Measurements from ENCODE around the gene ZNF600. TPM values are rescaled to one million over a fixed set of nuclear protein-coding genes. Genes with fewer than 3 reads are reported as not detected.
"Not testable (repeated sequence)": the region's sequence is repeated elsewhere in the genome, so short reads cannot be mapped to it uniquely, and the experiment has no call there.

ZNF600 gene
- polyA plus RNA-seq (2012; rRNA removed), result 9.9 and 12.3 TPM in 2 replicates
- polyA plus RNA-seq (2012; cell fraction: cytosol; rRNA removed), result 3.6 and 3.7 TPM in 2 replicates
- 68.4 and 69.9 TPM in 2 replicates for polyA plus RNA-seq (2012; cell fraction: nucleus; rRNA removed)

DNA sequence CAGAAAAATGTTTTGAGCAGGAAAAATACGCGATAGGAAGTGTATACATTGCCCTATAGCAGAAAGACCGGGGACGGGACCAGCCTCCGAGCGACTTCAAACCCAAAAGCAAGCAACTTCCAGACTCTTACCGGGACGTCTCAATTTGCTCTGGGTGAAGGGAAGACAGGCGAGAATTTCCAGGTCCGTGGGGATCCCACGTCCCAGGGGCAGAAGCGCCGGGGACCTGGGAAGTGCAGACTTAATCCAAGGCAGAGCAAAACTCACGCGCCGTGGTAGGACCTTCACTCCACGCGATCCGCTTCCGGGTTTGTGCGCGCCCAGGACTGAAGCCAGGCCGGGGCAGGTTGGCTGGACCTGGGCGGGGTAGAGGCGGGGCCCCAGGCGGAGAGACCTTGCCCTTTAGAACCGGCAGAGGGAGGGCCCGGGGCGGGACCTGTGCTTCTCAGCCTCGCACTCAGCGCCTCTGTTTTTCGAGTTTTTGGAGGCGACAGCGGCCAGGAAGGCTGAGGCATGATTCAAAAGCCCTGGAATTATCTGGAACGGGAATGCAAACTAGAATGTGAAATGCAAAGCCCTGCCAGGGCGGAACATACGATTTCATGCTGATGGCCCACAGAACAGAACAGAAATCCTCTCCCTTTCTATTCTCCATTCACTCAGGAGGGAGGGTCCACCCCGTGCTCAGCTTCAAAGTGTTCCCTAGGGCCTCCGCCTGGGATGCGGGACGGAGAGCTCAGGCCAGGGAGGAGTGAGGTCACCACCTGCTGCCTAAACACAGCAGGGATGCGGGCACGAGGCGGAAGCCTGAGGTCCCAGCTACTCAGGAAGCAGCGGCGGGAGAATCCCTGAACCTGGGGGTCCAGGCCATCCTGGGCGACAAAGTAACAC is at the start of gene ZNF600:
TSS of gene ZNF600 (minus strand) at position 328 of the 891 bp plus-strand sequence. CDS start 7,903 bp downstream, outside the sequence.
- H3K4me1 ChIP-seq (ENCODE audit: control insufficient read depth in 1 of 2, insufficient read depth in 2 of 2, low read depth in 1 of 2, low read length in 1 of 2); H3F3A ChIP-seq (replicated peaks; ENCODE audit: insufficient read depth); H4K20me1 ChIP-seq (ENCODE audit: insufficient read depth); H3K79me2 ChIP-seq (ENCODE audit: insufficient read depth); H3K9me3 ChIP-seq; H3K9me2 ChIP-seq; POLR2A ChIA-PET; H3K27me3 ChIP-seq (ENCODE audit: insufficient read depth); H3K36me3 ChIP-seq (replicated peaks in 1 of 2; ENCODE audit: control insufficient read depth in 1 of 2, insufficient read depth in 2 of 2, low read length in 1 of 2): not testable (repeated sequence)
- Histone ChIP-seq H3K4me3 (ENCODE audit: low read depth in 2 of 2, low read length in 1 of 2) (peak within 1 kb of the TSS; percentile 68 to 92), H3K4me2 (peak within 1 kb of the TSS; percentile 88), H3K27ac (ENCODE audit: low read depth in 2 of 2, low read length in 1 of 2) (peak within 1 kb of the TSS in 1 of 2 experiments; percentile 48; a peak in 1 of 4 replicates), H3K9ac (peak within 1 kb of the TSS; percentile 72), H2AFZ (ENCODE audit: low read depth) (peak within 1 kb of the TSS; percentile 99)
- TF ChIP-seq ELF1 (IDR thresholded peaks at IDR 0.05), result peak; percentile 92
- peak; percentile 69 for TF ChIP-seq POLR2AphosphoS5 (IDR thresholded peaks at IDR 0.05; ENCODE audit: low read depth, low read length)
- peak; percentile 26; the same call in 1 of the 2 replicates for TF ChIP-seq NRF1 (IDR thresholded peaks at IDR 0.05; ENCODE audit: low read depth, low read length)
- TF ChIP-seq MXI1 (IDR thresholded peaks at IDR 0.05; ENCODE audit: low read depth, low read length), result peak; percentile 61
- TF ChIP-seq SIN3A (IDR thresholded peaks at IDR 0.05; ENCODE audit: borderline replicate concordance, low read depth, low read length), result 0 out of 2 replicates have a peak, but pooled peaks have one; percentile 45
- TF ChIP-seq GABPA (IDR thresholded peaks at IDR 0.05; ENCODE audit: low read depth), result peak; percentile 31; the same call in 1 of the 2 replicates
- 0 out of 2 replicates have a peak, but pooled peaks have one; percentile 14 for TF ChIP-seq TAF1 (IDR thresholded peaks at IDR 0.05; ENCODE audit: borderline replicate concordance, low read depth, low read length)
- TF ChIP-seq, protein P1, sequence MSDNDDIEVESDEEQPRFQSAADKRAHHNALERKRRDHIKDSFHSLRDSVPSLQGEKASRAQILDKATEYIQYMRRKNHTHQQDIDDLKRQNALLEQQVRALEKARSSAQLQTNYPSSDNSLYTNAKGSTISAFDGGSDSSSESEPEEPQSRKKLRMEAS (IDR thresholded peaks at IDR 0.05; ENCODE audit: low read depth), result peak; percentile 79
- WGBS (ENCODE audit: low lambda C conversion rate), result 5% methylated on average over 30 of the region's 47 CpGs
- CTCF ChIA-PET, result interaction anchor here (0.7 kb wide), 1 partner anchor 207 kb away, joined by 3 read pairs; no protein-coding TSS in a partner anchor
- peak; percentile 84 for DNase-seq

DNA sequence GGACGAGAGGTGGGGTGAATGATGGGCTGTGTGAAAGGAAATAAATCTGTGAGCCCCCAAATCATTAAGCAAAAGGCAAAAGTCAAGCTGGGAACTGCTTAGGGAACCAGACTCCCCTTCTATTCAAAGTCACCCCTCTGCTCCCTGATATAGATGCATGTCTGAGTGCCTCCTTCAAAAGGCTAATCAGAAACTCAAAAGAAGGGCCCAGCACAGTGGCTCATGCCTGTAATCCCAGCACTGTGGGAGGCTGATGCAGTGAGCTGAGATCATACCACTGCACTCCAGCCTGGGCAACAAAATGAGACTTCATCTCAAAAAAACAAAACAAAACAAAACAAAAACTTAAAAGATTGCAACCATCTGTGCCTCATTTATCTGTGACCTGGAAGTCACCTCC is 47.7 kb upstream of the ZNF600 start:
- H3K9me2 ChIP-seq; DNase-seq; H3K27me3 ChIP-seq (ENCODE audit: insufficient read depth); H3K9me3 ChIP-seq; POLR2A ChIA-PET; H3K79me2 ChIP-seq (ENCODE audit: insufficient read depth); H3K4me3 ChIP-seq (ENCODE audit: low read depth in 2 of 2, low read length in 1 of 2); H3K9ac ChIP-seq; H3K4me1 ChIP-seq (ENCODE audit: control insufficient read depth in 1 of 2, insufficient read depth in 2 of 2, low read depth in 1 of 2, low read length in 1 of 2); H2AFZ ChIP-seq (ENCODE audit: low read depth); H3F3A ChIP-seq (replicated peaks; ENCODE audit: insufficient read depth); H3K4me2 ChIP-seq; H3K27ac ChIP-seq (ENCODE audit: low read depth in 2 of 2, low read length in 1 of 2); H4K20me1 ChIP-seq (ENCODE audit: insufficient read depth): not testable (repeated sequence)
- WGBS (ENCODE audit: low lambda C conversion rate), result 6% methylated on average over 1 of the region's 1 CpG
- CTCF ChIA-PET, result interaction anchor here (0.6 kb wide), 1 partner anchor 14 kb away, joined by 4 read pairs; no protein-coding TSS in a partner anchor
- peaks cover 0 to 15% of the 10 kb centered on the region in 2 experiments for H3K36me3 ChIP-seq (replicated peaks in 1 of 2; ENCODE audit: control insufficient read depth in 1 of 2, insufficient read depth in 2 of 2, low read length in 1 of 2)

DNA sequence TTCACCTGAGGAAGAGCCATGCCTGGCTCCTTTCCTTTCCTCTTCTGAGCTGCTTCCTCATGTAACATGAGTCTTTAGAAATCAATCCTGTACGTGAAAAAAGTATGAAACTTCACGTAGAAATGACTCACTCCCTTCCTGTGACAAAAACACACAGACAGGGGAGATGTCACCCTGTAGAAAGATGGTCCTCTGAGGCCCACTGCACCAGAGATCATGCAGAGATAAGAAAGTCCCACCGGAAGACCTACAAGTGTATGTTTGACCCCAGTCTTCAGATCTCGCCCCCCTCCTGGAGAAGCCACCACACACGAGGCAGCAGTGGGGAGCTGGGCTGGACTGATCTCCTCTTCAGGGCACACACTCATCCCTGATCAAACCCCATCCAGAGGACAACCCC is 47.0 kb upstream of the ZNF600 start:
- H3K9me3 ChIP-seq; POLR2A ChIA-PET; H3K27me3 ChIP-seq (ENCODE audit: insufficient read depth); H3K4me3 ChIP-seq (ENCODE audit: low read depth in 2 of 2, low read length in 1 of 2); H3K9ac ChIP-seq; H3K27ac ChIP-seq (ENCODE audit: low read depth in 2 of 2, low read length in 1 of 2); H3K36me3 ChIP-seq (replicated peaks in 1 of 2; ENCODE audit: control insufficient read depth in 1 of 2, insufficient read depth in 2 of 2, low read length in 1 of 2); H2AFZ ChIP-seq (ENCODE audit: low read depth); H3F3A ChIP-seq (replicated peaks; ENCODE audit: insufficient read depth); DNase-seq; H4K20me1 ChIP-seq (ENCODE audit: insufficient read depth); H3K4me2 ChIP-seq; H3K9me2 ChIP-seq; H3K79me2 ChIP-seq (ENCODE audit: insufficient read depth); H3K4me1 ChIP-seq (ENCODE audit: control insufficient read depth in 1 of 2, insufficient read depth in 2 of 2, low read depth in 1 of 2, low read length in 1 of 2): not testable (repeated sequence)
- CTCF ChIA-PET, result interaction anchor here (0.6 kb wide), 1 partner anchor 15 kb away, joined by 4 read pairs; no protein-coding TSS in a partner anchor
- 35% methylated on average over 4 of the region's 5 CpGs for WGBS (ENCODE audit: low lambda C conversion rate)

DNA sequence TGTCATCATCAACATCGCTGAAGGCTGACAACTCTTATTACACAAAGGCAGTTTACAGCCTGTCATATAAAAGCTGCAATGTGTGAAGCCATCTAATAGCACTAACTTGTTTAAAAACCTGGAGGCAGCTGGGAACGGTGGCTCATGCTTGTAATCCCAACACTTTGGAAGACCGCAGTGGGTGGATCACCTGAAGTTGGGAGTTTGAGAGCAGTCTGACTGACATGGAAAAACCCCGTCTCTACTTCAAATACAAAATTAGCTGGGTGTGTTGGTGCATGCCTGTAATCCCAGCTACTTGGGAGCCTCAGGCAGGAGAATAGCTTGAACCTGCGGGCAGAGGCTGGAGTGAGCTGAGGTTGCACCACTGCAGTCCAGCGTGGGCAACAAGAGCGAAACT is 43.3 kb upstream of the ZNF600 start:
- H3K4me1 ChIP-seq (ENCODE audit: control insufficient read depth in 1 of 2, insufficient read depth in 2 of 2, low read depth in 1 of 2, low read length in 1 of 2); H3K27me3 ChIP-seq (ENCODE audit: insufficient read depth); H3K27ac ChIP-seq (ENCODE audit: low read depth in 2 of 2, low read length in 1 of 2); H3K9me2 ChIP-seq; POLR2A ChIA-PET; H3K36me3 ChIP-seq (replicated peaks in 1 of 2; ENCODE audit: control insufficient read depth in 1 of 2, insufficient read depth in 2 of 2, low read length in 1 of 2); H2AFZ ChIP-seq (ENCODE audit: low read depth); H3K4me3 ChIP-seq (ENCODE audit: low read depth in 2 of 2, low read length in 1 of 2); H3K79me2 ChIP-seq (ENCODE audit: insufficient read depth); H3K9ac ChIP-seq; H3F3A ChIP-seq (replicated peaks; ENCODE audit: insufficient read depth); H3K4me2 ChIP-seq; H4K20me1 ChIP-seq (ENCODE audit: insufficient read depth); H3K9me3 ChIP-seq; DNase-seq; CTCF ChIA-PET: not testable (repeated sequence)
- 58% methylated on average over 7 of the region's 7 CpGs for WGBS (ENCODE audit: low lambda C conversion rate)

Measured in SK-N-SH (cell line).